ENCODE results near the gene NAA40. TPM values are rescaled to one million over a fixed set of nuclear protein-coding genes. Genes with fewer than 3 reads are reported as not detected.

Gene NAA40
- total and polyA plus RNA-seq, 10 of the 15 experiments (the other 5 are each of a cell fraction or from before 2014, with no cell fraction given), result 4.8 to 31.6 (median 22.2) TPM

DNA sequence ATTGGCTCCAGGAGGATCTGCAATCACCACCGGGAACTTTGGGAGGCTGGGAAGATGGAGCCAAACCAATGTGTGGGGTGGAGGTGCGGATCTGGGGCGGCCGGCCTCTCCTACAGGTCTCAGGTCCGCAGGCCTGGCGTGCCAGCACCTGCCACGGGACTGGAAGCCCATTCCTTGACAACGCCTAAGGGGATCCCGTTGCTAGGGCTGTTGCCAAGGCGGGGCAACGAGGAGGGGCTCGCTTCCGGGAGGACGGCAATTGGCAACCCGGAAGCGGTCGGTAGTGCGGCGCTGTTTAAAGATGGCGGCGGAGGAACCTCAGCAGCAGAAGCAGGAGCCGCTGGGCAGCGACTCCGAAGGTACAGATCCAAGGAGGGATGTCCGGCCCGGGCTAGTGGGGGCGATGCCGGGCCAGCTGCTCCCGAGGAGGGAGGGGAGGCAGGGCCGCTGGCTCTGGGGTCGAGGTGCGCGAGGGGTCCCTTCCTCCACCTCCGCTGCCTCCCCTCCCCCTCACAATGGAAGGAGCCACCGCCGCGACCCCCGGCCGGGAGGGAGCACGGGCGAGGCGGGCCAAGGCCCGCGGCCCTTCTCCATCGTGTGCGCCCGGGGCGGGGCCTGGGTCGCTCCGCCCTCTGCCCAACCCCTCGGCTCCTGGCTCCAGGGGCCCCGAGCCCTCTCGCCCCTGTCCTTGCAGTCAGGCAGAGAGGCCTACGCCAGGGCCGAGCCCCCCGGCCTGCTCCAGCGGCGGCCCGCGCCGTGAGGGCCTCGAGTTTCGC lies 47.5 kb downstream of the NAA40 start, which contains the start of gene OTUB1 (continued):
- TF ChIP-seq, protein P1, sequence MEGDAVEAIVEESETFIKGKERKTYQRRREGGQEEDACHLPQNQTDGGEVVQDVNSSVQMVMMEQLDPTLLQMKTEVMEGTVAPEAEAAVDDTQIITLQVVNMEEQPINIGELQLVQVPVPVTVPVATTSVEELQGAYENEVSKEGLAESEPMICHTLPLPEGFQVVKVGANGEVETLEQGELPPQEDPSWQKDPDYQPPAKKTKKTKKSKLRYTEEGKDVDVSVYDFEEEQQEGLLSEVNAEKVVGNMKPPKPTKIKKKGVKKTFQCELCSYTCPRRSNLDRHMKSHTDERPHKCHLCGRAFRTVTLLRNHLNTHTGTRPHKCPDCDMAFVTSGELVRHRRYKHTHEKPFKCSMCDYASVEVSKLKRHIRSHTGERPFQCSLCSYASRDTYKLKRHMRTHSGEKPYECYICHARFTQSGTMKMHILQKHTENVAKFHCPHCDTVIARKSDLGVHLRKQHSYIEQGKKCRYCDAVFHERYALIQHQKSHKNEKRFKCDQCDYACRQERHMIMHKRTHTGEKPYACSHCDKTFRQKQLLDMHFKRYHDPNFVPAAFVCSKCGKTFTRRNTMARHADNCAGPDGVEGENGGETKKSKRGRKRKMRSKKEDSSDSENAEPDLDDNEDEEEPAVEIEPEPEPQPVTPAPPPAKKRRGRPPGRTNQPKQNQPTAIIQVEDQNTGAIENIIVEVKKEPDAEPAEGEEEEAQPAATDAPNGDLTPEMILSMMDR (IDR thresholded peaks at IDR 0.05 in 2 of 3, conservative IDR thresholded peaks at IDR 0.05 in 1 of 3; ENCODE audit: control insufficient read depth in 2 of 3, extremely low read depth in 1 of 3, insufficient read depth in 1 of 3, low read depth in 3 of 3, low read length in 3 of 3), result no peak
- TF ChIP-seq ZSCAN29 (IDR thresholded peaks at IDR 0.05) (no peak), HCFC1 (IDR thresholded peaks at IDR 0.05; ENCODE audit: low read length) (peak; percentile 60), SMC3 (IDR thresholded peaks at IDR 0.05; ENCODE audit: borderline replicate concordance, low read length) (no peak), CEBPB (IDR thresholded peaks at IDR 0.05; ENCODE audit: borderline replicate concordance in 1 of 2, low read depth in 2 of 2, low read length in 2 of 2) (no peak), ZNF217 (IDR thresholded peaks at IDR 0.05) (no peak), ZZZ3 (IDR thresholded peaks at IDR 0.05; ENCODE audit: control insufficient read depth, insufficient read length, low read depth) (no peak), SRF (IDR thresholded peaks at IDR 0.05; ENCODE audit: low read depth in 2 of 2, low read length in 2 of 2) (peak in 1 of 2 experiments; percentile 54; a peak in 2 of 4 replicates), MXI1 (IDR thresholded peaks at IDR 0.05; ENCODE audit: low read depth, low read length) (peak; percentile 91), POLR2AphosphoS5 (IDR thresholded peaks at IDR 0.05; ENCODE audit: low read length) (peak; percentile 92), STAT1 (conservative IDR thresholded peaks at IDR 0.05) (no peak), RBBP5 (conservative IDR thresholded peaks at IDR 0.05) (no peak), TCF3 (IDR thresholded peaks at IDR 0.05; ENCODE audit: borderline replicate concordance, insufficient read depth, low read depth, low read length) (no peak), HDGF (IDR thresholded peaks at IDR 0.05) (peak; percentile 65; the same call in 1 of the 2 replicates), NR2F1 (conservative IDR thresholded peaks at IDR 0.05) (0 out of 2 replicates have a peak, but pooled peaks have one; percentile 13), PAX5 (IDR thresholded peaks at IDR 0.05; ENCODE audit: borderline replicate concordance, low read depth, low read length) (0 out of 2 replicates have a peak, but pooled peaks have one; percentile 46), TAF1 (IDR thresholded peaks at IDR 0.05; ENCODE audit: borderline replicate concordance, low read depth, low read length) (peak; percentile 96), BHLHE40 (IDR thresholded peaks at IDR 0.05; ENCODE audit: borderline replicate concordance in 1 of 2, low read depth in 2 of 2, low read length in 1 of 2) (peak in 1 of 2 experiments; percentile 67; a peak in 2 of 4 replicates), ESRRA (IDR thresholded peaks at IDR 0.05; ENCODE audit: low read length) (no peak)
- TF ChIP-seq, protein P2, sequence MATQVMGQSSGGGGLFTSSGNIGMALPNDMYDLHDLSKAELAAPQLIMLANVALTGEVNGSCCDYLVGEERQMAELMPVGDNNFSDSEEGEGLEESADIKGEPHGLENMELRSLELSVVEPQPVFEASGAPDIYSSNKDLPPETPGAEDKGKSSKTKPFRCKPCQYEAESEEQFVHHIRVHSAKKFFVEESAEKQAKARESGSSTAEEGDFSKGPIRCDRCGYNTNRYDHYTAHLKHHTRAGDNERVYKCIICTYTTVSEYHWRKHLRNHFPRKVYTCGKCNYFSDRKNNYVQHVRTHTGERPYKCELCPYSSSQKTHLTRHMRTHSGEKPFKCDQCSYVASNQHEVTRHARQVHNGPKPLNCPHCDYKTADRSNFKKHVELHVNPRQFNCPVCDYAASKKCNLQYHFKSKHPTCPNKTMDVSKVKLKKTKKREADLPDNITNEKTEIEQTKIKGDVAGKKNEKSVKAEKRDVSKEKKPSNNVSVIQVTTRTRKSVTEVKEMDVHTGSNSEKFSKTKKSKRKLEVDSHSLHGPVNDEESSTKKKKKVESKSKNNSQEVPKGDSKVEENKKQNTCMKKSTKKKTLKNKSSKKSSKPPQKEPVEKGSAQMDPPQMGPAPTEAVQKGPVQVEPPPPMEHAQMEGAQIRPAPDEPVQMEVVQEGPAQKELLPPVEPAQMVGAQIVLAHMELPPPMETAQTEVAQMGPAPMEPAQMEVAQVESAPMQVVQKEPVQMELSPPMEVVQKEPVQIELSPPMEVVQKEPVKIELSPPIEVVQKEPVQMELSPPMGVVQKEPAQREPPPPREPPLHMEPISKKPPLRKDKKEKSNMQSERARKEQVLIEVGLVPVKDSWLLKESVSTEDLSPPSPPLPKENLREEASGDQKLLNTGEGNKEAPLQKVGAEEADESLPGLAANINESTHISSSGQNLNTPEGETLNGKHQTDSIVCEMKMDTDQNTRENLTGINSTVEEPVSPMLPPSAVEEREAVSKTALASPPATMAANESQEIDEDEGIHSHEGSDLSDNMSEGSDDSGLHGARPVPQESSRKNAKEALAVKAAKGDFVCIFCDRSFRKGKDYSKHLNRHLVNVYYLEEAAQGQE (IDR thresholded peaks at IDR 0.05; ENCODE audit: low read depth, low read length), result peak; percentile 23; the same call in 1 of the 2 replicates
- TF ChIP-seq, protein P3, sequence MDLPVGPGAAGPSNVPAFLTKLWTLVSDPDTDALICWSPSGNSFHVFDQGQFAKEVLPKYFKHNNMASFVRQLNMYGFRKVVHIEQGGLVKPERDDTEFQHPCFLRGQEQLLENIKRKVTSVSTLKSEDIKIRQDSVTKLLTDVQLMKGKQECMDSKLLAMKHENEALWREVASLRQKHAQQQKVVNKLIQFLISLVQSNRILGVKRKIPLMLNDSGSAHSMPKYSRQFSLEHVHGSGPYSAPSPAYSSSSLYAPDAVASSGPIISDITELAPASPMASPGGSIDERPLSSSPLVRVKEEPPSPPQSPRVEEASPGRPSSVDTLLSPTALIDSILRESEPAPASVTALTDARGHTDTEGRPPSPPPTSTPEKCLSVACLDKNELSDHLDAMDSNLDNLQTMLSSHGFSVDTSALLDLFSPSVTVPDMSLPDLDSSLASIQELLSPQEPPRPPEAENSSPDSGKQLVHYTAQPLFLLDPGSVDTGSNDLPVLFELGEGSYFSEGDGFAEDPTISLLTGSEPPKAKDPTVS (IDR thresholded peaks at IDR 0.05; ENCODE audit: low read depth, low read length), result no peak
- TF ChIP-seq, protein P4, sequence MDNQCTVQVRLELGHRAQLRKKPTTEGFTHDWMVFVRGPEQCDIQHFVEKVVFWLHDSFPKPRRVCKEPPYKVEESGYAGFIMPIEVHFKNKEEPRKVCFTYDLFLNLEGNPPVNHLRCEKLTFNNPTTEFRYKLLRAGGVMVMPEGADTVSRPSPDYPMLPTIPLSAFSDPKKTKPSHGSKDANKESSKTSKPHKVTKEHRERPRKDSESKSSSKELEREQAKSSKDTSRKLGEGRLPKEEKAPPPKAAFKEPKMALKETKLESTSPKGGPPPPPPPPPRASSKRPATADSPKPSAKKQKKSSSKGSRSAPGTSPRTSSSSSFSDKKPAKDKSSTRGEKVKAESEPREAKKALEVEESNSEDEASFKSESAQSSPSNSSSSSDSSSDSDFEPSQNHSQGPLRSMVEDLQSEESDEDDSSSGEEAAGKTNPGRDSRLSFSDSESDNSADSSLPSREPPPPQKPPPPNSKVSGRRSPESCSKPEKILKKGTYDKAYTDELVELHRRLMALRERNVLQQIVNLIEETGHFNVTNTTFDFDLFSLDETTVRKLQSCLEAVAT (IDR thresholded peaks at IDR 0.05), result 0 out of 2 replicates have a peak, but pooled peaks have one; percentile 16

Measured in GM12878 (cell line).